SH-SY5Y (cell line): ENCODE measurements around the gene KCNN1.

Source experiments
- GATA2 ChIP-seq: IDR thresholded peaks from 2 replicates; pipeline ENCODE4 v1.6.1; 2011; ENCODE audit warnings: mild to moderate bottlenecking, low read depth, low read length
- GATA3 ChIP-seq: IDR thresholded peaks from 2 replicates; pipeline ENCODE4 v1.6.1; 2011; ENCODE audit warnings: low read depth, mild to moderate bottlenecking, low read length, moderate library complexity

DNA sequence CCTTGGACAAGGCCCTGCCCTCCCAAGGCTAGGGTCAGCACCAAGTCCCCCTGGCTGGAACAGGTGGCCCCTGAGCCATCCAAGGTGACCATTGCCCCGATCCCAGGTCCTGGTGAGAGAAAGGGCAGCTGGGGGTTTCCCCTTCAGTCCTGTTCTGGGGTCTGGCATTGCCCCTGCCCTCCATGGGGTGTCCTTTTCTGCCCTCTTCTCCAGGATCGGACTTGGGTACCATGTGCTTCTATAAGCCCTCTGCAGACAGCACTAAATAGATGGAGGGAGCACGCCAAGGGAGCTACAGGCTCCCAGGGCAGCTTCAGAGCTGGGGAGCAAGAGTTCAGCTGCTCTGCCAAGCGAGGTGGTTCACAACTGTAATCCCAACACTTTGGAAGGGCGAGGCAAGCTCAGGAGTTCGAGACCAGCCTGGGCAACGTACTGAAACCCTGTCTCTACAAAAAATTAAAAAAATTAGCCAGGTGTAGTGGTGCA, 13.5 kb upstream of the KCNN1 start:
- TF ChIP-seq GATA3 (no peak), GATA2 (no peak)
